ENCODE results near the gene OR51B2.

OR51B2 gene

GRCh38 chr11:5293028-5293427, 31.1 kb downstream of the OR51B2 start:
- peaks cover 62% of the 10 kb centered on the region for H3K27me3 ChIP-seq (ENCODE audit: insufficient read depth, low read depth, severe bottlenecking)
- no peak for TF ChIP-seq CTCF (IDR thresholded peaks at IDR 0.05; ENCODE audit: low read depth, low read length)
- no peak overlapping the region for H3K4me3 ChIP-seq (ENCODE audit: low read depth, low read length)
- no peaks in the 10 kb centered on the region for H3K9me3 ChIP-seq (ENCODE audit: severe bottlenecking)
- no peaks in the 10 kb centered on the region for H3K36me3 ChIP-seq
- DNase-seq = no peak
- H3K27ac ChIP-seq = no peak overlapping the region

GRCh38 chr11:5291207-5291838, 32.8 kb downstream of the OR51B2 start:
- DNase-seq = no peak
- Histone ChIP-seq H3K4me3 (ENCODE audit: low read depth, low read length) (no peak overlapping the region), H3K9me3 (ENCODE audit: severe bottlenecking) (no peaks in the 10 kb centered on the region), H3K36me3 (no peaks in the 10 kb centered on the region), H3K27me3 (ENCODE audit: insufficient read depth, low read depth, severe bottlenecking) (peaks cover 61% of the 10 kb centered on the region), H3K27ac (no peak overlapping the region)
- peak; percentile 31; the same call in 1 of the 2 replicates for TF ChIP-seq CTCF (IDR thresholded peaks at IDR 0.05; ENCODE audit: low read depth, low read length)

- H3K9me3 ChIP-seq (ENCODE audit: severe bottlenecking) = no peaks in the 10 kb centered on the region
- peaks cover 59% of the 10 kb centered on the region for H3K27me3 ChIP-seq (ENCODE audit: insufficient read depth, low read depth, severe bottlenecking)
- no peak for TF ChIP-seq CTCF (IDR thresholded peaks at IDR 0.05; ENCODE audit: low read depth, low read length)
- H3K4me3 ChIP-seq (ENCODE audit: low read depth, low read length) = no peak overlapping the region
- no peak overlapping the region for H3K27ac ChIP-seq
- DNase-seq = no peak
- H3K36me3 ChIP-seq = no peaks in the 10 kb centered on the region
These were observed 34.0 kb downstream of the OR51B2 start for GRCh38 chr11:5290106-5290505.

DNA sequence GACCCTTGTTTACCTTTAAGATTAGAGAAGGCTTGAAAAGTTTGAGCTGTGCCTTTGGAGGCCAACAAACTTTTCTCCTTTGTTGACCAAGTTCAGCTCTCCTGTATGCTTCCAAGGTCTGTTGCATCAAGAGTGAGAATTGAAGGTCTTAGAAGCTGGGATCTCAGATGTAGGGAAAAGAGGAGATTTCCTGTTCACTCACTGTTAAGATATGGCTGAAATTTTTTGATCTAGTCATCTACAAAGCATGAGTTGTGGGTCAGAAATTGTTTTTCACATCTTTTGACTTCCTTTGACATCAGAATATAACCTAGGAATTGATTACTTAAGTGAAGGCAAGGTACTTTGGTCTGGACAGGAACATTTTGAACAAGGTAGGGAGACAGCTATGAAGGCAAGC, 34.4 kb downstream of the OR51B2 start:
- H3K27ac ChIP-seq = no peak overlapping the region
- H3K9me3 ChIP-seq (ENCODE audit: severe bottlenecking) = no peaks in the 10 kb centered on the region
- no peak overlapping the region for H3K4me3 ChIP-seq (ENCODE audit: low read depth, low read length)
- H3K27me3 ChIP-seq (ENCODE audit: insufficient read depth, low read depth, severe bottlenecking) = peaks cover 55% of the 10 kb centered on the region
- no peaks in the 10 kb centered on the region for H3K36me3 ChIP-seq
- no peak for DNase-seq
- TF ChIP-seq CTCF (IDR thresholded peaks at IDR 0.05; ENCODE audit: low read depth, low read length) = no peak

DNA sequence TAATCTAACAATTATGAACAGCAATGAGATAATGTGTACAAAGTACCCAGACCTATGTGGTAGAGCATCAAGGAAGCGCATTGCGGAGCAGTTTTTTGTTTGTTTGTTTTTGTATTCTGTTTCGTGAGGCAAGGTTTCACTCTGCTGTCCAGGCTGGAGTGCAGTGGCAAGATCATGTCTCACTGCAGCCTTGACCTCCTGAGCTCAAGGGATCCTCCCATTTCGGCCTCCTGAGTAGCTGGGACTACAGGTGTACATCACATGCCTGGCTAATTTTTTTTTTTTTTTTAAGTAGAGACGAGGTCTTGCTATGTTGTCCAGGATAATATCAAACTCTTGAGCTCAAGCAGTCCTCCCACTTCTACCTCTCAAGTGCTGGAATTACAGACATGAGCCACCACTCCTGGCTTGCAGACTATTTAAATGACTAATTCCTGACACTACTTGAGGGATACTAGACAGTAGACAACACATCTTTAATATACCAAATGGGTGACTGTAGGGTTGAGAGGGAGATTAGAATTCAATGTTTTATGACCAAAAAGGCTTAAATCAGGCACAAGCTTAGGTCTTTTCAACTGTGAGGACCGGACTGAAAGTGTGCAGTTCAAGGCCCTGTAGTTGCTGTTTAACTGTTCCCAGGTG, 35.1 kb downstream of the OR51B2 start:
- Histone ChIP-seq H3K4me3 (ENCODE audit: low read depth, low read length) (no peak overlapping the region), H3K27me3 (ENCODE audit: insufficient read depth, low read depth, severe bottlenecking) (peaks cover 54% of the 10 kb centered on the region), H3K9me3 (ENCODE audit: severe bottlenecking) (no peaks in the 10 kb centered on the region), H3K36me3 (no peaks in the 10 kb centered on the region), H3K27ac (no peak overlapping the region)
- no peak for TF ChIP-seq CTCF (IDR thresholded peaks at IDR 0.05; ENCODE audit: low read depth, low read length)
- no peak for DNase-seq

Measured in WERI-Rb-1 (cell line).